ENCODE measurements around the gene NDC80. TPM values are rescaled to one million over a fixed set of nuclear protein-coding genes. Genes with fewer than 3 reads are reported as not detected.

NDC80 gene
- 8.0 and 11.9 TPM in 2 replicates for total RNA-seq

DNA sequence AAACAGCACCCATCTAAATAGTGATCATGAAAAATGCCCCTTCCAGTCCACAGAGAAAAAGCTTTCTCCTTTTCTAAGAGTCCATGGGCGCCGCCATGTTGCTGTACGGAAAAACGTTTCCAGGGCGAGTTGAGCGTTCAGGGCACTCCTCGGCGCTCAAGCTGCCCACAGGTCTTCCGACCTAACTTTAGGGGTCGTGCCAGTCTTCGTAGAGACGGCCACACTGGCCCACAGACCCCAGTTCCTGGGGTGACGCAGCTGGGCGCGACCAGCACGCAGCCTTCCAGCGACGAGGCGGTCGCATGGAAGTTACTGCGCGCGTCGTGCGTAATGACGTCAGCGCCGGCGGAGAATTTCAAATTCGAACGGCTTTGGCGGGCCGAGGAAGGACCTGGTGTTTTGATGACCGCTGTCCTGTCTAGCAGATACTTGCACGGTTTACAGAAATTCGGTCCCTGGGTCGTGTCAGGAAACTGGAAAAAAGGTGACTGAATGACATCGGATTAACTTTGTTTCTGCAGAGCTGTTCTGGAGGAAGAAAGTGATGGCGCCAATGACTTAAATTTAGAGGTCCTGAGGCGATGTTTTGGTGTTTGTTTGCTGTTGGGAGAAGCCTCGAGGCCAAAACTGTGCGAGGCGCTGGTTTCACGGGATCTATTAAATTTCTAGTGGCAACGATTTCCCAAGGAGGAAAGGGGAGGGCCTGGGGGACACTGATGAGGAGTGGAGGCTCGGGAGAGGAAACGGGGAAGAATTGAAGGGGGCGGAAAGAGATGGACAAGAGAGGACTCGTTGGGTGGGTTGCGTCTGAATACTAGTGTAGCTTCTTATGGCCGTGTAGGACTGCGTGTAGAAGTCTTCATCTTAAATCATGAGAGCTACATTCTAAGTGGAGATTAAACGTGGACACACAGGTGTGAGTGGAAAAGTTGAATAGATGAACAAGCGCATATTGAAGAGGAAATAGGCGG lies at the start of gene NDC80, which contains the start of gene METTL4:
Gene NDC80 (plus strand): TSS at position 358 of the 971 bp plus-strand sequence. CDS start 1,429 bp downstream, outside the sequence.
Gene METTL4 (minus strand): TSS at position 306 of the 971 bp plus-strand sequence. CDS start 4,289 bp downstream, outside the sequence.

GRCh38 chr18:2655178-2655953 lies 84.0 kb downstream of the NDC80 start, which contains the start of gene SMCHD1:
Gene SMCHD1 (plus strand): TSS chr18:2655726. CDS start chr18:2656076, 350 bp downstream.

Other genes with a start within 250 kb of the NDC80 start
- 8.6 and 9.3 TPM in 2 replicates for gene METTL4, start 52 bp upstream of the NDC80 start, total RNA-seq
- 65.3 and 82.2 TPM in 2 replicates for gene SMCHD1, start 84.2 kb downstream of the NDC80 start, total RNA-seq

All from smooth muscle cell of the umbilical artery (primary cell).